CD4-positive, alpha-beta T cell treated with Interleukin-15 for 4 hours (primary cell): ENCODE data around the gene TSPAN18.

Source experiments
- DNase-seq: peaks from one replicate; pipeline ENCODE4 v3.0.0-alpha.2; 2020; ENCODE audit warnings: low spot score

The TSPAN18 gene

GRCh38 chr11:44797051-44797450, 70.3 kb downstream of the TSPAN18 start:
- no peak for DNase-seq

- DNase-seq: no peak
These were observed 71.3 kb downstream of the TSPAN18 start for GRCh38 chr11:44797886-44798606.

- no peak for DNase-seq
These were observed 71.8 kb downstream of the TSPAN18 start for GRCh38 chr11:44798607-44798972.

GRCh38 chr11:44799012-44799411, 72.2 kb downstream of the TSPAN18 start:
- no peak for DNase-seq

GRCh38 chr11:44802347-44802746, 75.6 kb downstream of the TSPAN18 start:
- DNase-seq: no peak

GRCh38 chr11:44803009-44803408, 76.2 kb downstream of the TSPAN18 start:
- DNase-seq: no peak

DNA sequence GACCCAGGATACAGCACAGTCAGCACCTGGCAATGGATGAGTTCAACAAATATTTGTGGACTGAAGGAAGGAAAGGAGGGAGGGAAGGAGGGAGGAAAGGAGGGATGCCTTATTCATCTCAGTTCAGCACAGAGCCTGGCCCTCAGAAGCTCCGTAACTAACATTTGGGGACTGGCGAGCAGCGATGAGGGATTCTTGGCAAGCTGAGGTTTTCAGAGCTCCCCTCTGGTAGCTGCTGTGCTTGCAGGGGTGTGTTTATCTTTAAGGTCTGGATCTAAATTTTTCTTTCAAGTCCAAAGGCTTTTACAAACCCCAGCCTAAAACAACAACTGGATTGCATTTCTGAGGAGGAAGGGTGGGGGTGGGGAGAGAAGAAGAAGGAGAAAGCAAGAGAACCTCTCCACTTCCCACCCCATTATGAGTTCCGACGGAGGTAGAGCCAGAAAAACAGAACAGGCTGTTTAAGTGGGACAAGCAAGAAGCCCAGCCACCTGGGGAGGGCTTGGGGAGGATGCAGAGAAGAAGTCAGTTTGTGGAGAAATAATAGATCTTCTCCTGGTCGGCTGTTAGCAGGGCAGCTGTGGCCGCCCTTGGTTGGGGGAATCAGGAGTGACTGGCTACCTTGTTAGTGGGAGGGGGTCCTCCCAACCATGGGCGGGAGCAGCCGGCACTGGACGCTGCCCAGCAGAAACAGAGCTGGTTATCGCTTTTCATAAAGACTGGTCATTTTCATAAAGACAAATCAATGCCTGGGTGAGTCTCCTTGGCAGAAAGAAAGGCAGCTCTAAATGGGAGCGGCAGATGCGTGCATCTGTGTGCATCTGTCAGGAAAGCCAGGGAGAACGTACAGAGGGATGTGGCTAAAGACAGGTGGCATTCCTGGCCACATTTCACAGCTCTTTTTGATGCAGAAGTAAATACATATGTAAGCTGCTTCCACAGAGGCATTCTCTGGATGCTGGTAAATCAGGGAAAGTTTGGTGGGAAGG, 78.0 kb downstream of the TSPAN18 start:
- DNase-seq: no peak

GRCh38 chr11:44805596-44805995, 78.8 kb downstream of the TSPAN18 start:
- DNase-seq: no peak

- no peak for DNase-seq
These were observed 81.4 kb downstream of the TSPAN18 start for GRCh38 chr11:44808053-44808753.

GRCh38 chr11:44809283-44809682, 82.5 kb downstream of the TSPAN18 start:
- no peak for DNase-seq

DNA sequence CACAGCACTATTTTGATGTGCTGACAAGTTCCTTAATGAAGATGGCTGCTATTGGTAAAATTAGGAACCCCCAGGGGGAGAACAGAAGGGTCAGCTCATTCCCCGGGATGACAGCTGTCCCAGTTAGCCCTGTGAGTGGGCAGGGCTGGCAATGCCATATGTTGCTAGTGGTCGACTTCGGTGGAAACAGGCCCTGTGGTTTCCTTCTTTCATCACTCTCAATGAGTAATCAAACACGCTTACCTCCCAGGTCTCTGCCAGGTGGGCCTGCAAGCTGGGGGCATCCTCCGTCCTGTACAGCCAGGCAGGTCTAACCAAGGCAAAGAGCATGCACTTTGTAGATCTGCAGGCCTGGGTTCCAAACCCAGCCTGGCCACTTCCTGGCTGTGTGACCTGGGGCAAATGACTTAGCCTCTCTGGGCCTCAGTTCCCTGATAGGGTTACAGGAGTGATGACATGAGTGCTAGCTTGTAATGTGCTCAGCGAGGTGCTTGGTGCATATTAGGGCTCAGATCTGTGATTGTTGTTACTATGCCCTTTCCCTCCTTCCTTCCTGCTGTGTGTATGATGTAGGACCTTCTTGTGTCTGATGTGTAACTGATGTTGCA, 85.2 kb downstream of the TSPAN18 start:
- no peak for DNase-seq

DNA sequence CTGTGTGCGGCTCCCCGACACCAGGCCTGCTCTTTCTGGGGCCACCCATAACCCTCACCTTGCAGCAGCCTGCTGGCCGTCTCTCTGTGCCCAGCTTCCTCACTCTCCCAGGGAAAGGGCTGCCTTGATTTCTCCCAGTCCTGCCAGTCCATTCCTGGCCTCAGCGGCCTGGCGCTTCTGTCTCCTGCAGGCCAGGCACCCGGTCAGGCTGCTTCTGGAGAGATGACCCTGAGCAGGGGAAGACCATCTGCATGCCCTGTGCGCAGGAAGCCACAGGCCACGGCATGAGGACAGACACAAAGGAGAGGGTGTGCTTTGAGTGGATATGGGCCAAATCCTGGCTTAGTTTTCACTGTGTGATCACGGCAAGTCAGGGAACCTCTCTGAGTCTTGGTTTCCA, 86.2 kb downstream of the TSPAN18 start:
- DNase-seq: no peak

GRCh38 chr11:44813401-44813800, 86.6 kb downstream of the TSPAN18 start:
- DNase-seq: no peak

DNA sequence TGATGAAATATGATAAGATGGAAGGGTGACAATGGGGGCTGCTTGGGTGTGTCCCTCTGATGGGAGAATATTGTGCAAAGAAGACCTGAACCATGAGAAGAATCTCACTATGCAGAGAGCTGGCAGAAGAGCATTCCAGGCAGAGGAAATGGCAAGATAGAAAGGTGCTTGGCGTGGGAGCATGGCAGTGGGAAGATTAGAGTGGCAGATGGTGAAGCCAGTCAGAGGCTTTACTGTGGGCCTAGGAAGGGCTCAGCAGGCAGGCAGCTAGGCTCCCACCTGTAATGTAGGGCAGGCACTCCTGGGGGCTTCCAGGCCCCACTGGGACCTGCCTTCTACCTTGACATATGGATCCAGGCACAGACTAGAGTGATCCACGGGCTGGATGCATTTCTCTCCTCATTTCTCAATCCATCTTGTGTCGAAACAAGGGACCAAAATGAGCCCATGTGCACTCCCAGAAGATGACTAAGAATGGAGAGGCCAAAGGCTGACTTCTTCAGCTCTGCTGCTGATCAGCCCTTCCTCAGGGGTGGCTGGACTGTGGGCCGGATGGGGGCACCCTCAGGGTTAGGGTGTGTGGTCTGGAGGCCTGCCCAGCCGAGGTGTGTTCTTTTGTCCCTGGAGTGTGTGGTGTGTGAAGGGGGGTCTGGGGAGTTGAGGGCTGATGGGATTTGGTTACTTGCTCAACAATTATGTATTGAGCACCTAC, 88.3 kb downstream of the TSPAN18 start:
- no peak for DNase-seq

- no peak for DNase-seq
These were observed 89.2 kb downstream of the TSPAN18 start for GRCh38 chr11:44815917-44816456.

GRCh38 chr11:44816761-44817160, 90.0 kb downstream of the TSPAN18 start:
- no peak for DNase-seq

- DNase-seq: no peak
These were observed 90.6 kb downstream of the TSPAN18 start for GRCh38 chr11:44817207-44817949.

- no peak for DNase-seq
These were observed 91.3 kb downstream of the TSPAN18 start for GRCh38 chr11:44818110-44818509.

DNA sequence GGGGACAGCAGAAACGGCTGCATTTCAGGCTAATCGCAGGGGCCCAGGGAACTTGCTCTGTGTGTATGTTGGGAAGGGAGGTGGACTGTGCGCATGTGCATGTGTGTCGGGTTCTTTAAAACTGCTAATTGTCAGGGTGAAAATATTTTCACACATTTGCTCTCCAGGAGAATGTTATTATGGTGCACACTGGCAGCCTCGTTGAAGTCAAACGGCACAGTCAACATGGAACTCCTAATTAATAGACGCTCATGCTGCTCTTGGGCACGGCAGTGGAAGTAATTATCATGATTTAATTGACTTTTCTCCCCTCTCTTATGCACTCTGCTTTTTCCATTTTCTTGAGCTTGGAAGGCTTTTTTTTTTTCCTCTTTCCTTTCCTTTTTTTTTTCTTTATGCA, 92.6 kb downstream of the TSPAN18 start:
- no peak for DNase-seq

GRCh38 chr11:44822369-44822768, 95.6 kb downstream of the TSPAN18 start:
- DNase-seq: no peak
